Peyer's patch (tissue), 4 donors: Measurements from ENCODE around the gene ANKS1A.

Experiments used
- POLR2A ChIP-seq, 2 donors: fragments of 450-650 bp; IDR thresholded peaks; one replicate each; pipeline ENCODE4 v1.5.1; 2017; ENCODE audit warnings: antibody characterized with exemption in 2 of 2, mild to moderate bottlenecking in 2 of 2, moderate library complexity in 2 of 2
- TF ChIP-seq, protein P1 (sequence below), 6 experiments: fragments of 450-650 bp in 4 of 6; fragments of 200-600 bp in 2 of 6; sonication (generic) in 1 of 6; IDR thresholded peaks; one replicate each; pipeline ENCODE4 v1.5.1; 2017 to 2019; ENCODE audit warnings: antibody characterized with exemption in 6 of 6, mild to moderate bottlenecking in 3 of 6, moderate library complexity in 1 of 6

DNA sequence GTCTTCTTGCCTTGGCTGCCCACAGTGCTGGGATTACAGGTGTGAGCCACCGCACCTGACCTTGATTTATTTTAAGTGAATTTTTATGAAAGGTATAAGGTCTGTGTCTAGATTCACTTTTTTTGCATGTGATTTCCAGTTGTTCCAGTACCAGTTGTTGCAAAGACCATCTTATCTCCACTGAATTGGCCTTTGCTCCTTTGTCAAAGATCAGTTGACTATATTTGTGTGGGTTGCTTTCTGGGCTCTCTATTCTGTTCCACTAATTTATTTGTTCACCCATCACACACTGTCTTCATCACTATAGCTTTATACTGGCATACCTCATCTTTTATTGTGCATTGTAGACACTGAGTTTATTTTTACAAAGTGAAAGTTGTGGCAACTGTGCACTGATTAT is 56.3 kb downstream of the ANKS1A start:
- TF ChIP-seq, protein P1, sequence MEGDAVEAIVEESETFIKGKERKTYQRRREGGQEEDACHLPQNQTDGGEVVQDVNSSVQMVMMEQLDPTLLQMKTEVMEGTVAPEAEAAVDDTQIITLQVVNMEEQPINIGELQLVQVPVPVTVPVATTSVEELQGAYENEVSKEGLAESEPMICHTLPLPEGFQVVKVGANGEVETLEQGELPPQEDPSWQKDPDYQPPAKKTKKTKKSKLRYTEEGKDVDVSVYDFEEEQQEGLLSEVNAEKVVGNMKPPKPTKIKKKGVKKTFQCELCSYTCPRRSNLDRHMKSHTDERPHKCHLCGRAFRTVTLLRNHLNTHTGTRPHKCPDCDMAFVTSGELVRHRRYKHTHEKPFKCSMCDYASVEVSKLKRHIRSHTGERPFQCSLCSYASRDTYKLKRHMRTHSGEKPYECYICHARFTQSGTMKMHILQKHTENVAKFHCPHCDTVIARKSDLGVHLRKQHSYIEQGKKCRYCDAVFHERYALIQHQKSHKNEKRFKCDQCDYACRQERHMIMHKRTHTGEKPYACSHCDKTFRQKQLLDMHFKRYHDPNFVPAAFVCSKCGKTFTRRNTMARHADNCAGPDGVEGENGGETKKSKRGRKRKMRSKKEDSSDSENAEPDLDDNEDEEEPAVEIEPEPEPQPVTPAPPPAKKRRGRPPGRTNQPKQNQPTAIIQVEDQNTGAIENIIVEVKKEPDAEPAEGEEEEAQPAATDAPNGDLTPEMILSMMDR (IDR thresholded peaks at IDR 0.05): no peak
- no peak for TF ChIP-seq POLR2A (IDR thresholded peaks at IDR 0.05)
